Left forelimb (tissue), 1 donor: ENCODE results near the gene ING3.

Experiments used
- DNase-seq: peaks from one replicate; pipeline ENCODE4 v3.0.0-alpha.2; 2018; ENCODE audit warnings: low spot score

ING3 gene

DNA sequence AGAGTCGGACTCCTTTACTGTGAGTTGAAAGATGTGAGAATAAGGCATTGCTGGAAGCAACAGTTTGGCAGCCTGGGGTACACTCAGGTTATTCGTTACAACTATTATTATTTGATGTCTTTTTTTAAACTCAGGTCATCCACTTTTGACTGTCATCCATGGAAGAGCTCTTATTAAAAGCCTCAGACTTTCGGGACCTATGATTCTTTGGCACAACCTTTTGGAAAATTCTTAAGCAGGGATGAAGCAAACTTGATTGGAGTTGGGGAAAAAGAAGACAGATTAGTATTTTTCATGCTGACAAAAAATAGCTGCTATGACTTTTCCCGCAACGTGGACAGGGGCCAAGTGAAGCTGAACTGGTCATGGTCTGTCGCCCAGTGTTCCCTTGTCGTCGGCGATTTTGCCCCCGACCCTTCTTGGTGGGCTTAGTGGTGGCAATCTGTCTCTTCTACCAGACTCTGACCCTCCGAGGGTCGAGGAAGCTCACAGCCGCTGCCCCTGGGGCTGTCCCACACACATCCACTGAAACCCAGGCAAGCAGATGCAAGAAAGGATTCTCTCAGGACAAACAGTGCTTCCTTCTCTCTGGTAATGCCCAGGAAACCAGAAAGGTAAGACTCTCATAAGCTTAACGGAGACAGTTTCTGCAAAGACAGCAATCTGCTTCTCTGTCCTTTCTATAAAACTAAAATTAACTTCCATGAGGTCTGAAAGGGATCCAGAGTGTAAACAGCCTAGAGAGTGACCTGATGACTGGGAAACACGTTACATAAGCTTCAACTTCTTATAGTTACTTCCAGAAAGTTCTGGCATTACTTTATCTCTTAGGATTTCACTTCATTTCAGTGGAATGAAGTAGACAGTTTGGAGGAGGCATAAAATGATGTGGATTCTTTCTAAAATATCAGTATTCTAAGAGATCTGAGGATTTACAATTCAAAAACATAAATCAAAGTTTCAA, 39.0 kb downstream of the ING3 start:
- DNase-seq, result no peak

DNA sequence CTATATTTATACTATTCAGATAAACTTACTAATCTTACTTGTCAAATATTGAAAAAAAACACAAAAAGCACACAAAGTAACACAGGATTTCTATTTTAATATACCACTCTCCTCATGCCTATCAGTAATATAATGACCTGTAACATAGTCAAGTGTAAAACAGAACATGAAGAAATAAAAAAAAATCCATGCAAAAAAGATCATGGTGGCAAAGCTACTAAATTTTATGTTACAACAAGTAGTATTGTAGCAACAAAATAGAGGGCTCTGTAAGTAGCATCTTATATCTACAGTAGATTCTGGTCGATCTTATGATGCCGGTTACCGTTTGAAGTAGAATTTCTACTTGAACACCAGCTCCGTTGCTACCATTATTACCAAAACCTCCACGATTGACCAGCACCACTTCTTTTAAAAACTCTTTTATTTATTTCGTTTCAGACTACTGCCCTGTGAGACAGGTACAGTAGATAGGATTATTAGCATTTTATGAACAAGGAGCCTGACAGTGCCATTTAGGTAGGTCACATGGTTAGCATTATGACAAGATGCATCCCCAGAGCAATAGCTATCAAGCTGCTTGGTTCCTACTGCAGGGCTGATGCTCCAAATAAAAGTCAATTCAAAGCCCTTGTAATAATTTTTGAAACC, 40.0 kb downstream of the ING3 start:
- no peak for DNase-seq

DNA sequence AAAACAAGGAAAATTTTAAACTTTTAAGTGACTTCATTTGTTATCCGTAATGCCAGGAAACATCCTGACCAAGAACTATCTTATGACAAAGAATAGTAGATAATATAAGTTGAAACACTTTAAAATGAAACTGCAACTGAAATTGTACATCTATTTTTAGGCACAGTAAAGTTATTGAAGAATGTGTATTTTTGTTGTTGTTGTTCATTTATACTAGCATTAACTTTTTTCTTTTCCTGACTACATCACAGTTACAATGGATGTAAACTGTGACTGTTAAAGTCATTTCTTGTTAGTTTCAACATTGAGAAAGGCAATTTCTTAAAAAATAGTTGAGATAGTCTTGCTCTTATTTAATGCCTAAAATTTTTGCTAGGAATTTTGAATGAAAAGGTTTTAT, 40.6 kb downstream of the ING3 start:
- DNase-seq, result no peak

DNA sequence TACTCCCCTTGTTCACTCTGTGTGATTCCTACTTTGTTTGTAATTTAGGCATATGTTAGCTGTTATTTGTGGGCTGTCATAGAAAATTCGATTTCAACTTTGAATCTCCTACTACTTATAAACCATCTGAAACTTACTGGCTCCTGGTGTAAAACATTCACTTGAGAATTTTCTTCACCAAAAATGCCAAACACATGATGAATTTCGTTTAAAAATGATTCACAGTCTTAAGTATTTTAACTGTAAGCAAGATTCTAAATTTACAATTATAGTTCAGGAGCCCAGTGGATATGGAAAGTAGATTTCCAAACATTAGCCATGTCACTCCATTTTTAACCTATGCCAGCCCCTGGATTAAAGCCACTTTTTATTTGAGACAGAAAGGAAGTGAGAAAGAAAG, 41.0 kb downstream of the ING3 start:
- DNase-seq, result no peak

DNA sequence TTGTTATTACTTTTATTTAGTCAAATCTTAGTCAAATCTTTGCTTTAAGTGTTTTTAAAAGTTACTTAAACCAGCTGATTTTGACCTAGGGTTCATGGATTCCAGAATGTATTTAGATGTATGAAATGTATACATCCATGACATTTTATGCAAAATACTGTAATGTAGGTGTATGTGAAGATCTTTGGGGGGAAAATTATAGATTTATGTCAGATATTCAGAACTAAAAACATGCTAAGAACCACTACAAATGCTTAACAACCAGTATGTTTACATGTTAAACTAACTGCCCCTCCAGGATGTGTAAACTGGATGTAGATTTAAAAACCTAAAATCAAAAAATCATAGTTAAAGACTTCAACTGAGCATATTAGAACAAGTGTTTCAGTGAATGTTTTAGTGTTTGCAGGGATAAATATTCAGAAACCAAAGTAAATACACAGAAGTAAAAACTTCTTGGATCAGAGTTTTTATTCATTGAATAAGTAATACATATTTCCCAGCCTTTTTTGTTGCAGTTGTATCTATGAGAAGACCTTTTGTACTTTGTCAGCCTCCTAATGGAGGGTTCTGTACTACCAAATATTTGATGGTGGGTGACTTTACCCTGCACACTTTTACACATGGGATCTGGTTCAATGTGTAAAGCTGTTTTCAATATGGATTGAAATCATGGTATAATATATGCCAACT, 41.8 kb downstream of the ING3 start:
- no peak for DNase-seq

DNA sequence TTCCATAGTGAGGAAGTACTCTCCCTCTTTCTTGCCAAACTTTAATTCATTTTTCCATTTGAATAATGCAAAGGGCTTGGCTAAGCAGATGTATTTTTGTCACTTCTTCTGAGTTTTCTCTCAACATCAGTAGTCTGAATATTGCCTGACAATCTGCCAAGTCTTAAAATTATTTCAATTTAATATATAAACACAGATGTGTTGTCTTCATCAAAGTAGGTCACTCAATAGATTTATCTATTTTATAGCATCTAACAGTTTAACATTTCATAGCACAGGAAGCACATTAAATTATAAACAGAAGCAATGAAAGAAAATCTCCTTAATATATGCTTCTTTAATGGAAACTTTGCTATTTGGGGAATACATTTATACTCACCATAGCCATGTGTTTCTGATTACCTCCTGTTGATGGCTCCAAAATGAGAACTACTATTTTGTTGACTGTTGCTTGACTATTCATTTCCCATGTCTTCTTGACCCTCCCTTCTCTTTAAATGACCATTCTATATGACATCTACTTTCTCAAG, 42.5 kb downstream of the ING3 start:
- DNase-seq, result no peak

DNA sequence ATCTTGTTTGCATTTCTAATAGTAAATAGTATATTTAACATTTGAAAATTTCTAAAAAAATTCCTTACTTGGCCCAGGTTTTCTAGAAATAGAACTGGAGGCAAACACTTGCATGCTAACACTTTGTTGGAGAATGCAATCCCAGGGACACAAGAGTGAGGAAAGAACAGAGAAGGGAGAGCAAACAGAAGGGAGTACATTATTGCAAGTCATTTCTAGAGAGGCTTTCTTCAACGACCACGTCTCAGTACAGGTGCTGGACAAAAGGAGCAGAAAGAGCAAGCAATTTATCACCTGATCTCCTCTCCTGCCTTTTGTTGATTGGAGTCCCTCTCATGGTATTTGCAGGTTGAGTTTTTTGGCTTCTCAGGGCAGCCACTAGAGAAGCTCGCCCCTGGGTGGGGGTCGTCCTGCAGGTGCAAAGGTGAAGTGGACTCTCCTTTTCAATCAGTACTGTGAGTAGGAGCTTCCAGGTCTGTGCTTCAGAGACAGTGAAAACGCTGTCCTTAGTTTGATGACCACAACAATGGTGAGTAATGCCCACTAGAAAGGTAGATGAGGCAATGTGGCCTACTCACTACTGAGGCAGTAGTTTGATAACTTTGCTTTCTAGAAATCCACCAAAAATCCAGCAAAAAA, 43.1 kb downstream of the ING3 start:
- no peak for DNase-seq

DNA sequence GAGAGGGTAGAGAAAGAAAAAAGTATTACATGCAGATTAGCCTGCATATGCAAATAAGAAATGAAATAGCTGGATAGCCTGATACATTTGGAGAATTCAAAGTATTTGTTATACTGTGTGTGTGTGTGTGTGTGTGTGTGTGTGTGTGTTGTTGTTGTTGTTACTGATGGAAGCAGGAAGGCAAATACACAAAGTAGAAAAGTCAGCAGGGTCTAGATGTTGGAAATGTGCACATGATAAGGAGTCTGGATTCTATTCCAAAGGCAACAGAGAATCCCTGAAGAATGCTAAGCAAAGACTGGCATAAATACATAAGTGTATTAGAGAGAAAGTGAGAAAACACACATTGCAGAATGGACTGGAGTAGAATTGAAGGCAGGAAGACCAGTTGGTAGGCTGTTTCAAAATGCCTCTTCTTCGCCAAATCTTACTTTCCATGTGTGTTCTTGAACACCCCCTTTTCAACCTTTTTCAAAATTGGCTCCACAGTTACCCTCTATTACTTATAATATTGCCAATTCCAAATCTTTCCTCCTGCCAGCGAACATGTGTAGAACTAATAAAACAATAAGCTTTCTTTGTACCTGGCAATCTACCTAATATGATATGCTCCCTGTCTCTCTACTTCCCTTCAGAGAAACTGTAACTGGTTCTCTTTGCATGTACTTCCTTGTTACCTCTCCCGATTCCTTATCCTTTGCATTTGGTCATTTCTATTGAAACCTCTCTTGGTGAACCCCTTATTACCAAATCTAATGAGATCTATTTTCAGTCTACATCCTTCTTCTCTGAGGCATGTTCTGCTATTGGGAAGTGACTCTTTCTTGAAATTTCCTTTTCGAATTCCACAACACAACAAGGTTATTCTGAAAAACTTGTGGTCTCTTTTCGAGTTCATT, 44.2 kb downstream of the ING3 start:
- no peak for DNase-seq

DNA sequence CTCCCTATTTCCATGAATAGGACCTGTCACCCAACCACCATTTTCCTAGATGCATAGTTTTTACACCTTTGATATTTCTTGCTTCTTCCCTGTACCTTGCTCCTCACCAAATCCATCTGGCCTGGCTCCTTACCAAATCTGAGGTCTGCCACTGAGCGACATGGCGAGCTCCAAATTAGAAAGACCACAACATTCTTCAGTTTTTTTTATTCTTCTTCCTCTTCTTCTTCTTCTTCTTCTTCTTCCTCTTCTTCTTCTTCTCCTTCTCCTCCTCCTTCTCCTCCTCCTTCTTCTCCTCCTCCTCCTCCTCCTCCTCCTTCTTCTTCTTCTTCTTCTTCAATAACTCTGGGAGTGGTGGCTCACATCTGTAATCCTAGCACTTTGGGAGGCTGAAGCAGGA, 45.1 kb downstream of the ING3 start:
- no peak for DNase-seq

DNA sequence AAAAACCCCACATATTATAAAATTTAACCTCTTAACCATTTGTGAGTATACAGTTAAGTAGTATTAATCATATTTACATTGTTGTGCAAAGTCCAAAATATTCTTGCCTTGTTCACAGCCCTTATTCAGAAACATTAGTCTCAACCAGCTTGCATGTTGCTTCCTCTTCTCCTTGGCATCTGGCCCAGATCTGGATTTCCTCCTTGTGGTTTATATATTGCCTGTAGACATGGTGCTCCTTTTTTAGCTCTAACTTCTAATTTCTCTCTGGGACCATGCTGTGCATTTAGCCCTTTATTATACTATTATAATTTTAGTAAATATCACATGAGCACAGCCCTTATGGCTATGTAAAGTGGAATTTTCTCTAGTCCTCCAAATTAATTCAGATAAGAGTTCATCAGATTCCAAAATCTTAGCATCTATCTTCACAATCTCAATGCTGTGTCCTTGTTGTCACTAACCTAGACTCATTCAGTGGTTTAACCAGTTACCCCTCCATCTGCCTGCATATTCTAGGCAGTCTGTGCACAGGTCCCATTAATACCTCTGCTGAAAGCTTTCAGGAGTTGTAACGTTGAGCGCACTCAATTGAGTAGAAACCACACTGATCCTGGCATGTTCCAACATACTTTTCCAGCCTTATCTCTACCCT, 45.9 kb downstream of the ING3 start:
- no peak for DNase-seq

DNA sequence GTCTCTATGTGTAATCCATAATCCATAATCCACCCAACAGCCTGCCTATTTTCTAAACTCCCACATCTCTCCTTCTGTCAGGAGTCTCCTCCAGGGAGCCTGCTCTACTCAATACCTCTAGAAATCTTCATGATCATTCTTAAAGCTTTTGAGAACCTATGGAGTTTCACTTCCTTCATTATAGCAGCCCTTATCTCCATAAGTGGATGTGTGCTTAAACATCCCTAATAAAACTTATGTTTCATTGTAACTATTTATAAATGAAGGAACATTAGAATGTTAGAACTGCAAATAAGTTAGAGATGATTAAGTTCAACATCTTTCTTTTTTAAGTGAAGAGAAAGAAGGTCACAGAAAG, 46.4 kb downstream of the ING3 start:
- no peak for DNase-seq

DNA sequence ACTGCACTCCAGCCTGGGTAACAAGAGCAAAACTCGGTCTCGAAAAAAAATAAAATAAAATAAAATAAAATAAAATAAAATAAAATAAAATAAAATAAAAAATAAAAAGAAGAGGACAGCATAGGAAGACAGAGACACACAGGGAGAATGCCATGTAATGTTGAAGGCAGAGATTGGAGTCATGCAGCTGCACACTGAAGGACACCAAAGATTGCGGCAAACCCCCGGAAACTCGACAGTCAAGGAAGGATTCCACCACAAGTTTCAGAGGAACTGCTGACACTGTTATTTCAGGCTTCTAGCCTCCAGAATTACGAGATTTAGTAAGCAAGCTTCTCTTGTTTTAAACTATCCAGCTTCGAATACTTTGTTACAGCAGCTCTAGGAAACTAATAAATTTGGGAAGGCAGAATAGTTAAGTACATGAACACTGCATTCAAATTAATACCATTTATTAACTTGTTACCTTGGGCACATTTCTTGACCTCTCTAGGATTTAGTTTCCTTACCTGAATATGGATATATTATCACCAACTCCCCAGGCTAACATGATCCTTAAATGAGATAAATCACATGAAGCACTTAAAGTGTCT, 47.4 kb downstream of the ING3 start:
- no peak for DNase-seq

DNA sequence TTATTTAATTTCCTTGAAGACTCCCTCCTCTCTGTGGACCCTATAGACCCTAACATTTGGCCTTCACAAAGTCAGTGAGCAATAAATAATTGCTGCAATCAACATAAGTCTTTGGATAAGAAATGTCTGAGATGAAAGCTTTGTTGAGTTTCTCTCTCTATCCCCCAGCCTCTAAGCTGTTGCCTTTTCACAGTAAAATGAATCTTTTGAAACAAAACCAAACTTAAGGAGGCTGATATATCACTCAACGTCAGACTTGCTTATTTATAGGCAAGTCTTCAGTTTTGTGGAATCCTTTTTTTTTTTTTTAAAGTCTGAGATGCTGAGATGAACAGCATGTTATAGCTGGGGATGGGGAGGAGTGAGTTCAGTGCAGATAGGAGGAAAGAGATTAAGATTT, 47.9 kb downstream of the ING3 start:
- DNase-seq, result no peak

DNA sequence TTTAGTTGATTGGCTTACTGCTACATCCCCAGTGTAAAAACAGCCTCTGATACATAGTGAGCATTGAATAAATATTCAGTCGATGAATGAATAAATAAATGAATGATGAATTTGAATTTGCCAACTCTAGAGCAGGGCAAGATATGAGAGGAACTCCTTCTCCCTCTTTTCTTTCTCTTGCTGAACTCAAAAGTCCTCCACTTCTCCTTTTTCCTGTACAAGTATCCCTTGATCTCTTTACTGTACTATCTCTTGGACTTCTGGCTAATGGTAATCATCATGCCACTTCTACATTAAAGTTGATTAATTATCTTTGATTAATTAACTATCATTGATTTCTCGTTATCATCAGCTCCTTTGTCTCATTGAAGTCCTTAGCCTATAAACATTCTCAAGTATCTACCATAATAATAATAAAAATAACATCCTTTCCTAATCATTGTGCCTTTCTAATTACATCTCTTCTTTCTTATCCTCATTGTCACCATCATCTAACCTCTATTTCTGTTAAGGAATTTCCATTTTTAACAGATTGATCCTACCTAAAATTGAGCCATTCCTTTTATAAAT, 48.5 kb downstream of the ING3 start:
- no peak for DNase-seq

DNA sequence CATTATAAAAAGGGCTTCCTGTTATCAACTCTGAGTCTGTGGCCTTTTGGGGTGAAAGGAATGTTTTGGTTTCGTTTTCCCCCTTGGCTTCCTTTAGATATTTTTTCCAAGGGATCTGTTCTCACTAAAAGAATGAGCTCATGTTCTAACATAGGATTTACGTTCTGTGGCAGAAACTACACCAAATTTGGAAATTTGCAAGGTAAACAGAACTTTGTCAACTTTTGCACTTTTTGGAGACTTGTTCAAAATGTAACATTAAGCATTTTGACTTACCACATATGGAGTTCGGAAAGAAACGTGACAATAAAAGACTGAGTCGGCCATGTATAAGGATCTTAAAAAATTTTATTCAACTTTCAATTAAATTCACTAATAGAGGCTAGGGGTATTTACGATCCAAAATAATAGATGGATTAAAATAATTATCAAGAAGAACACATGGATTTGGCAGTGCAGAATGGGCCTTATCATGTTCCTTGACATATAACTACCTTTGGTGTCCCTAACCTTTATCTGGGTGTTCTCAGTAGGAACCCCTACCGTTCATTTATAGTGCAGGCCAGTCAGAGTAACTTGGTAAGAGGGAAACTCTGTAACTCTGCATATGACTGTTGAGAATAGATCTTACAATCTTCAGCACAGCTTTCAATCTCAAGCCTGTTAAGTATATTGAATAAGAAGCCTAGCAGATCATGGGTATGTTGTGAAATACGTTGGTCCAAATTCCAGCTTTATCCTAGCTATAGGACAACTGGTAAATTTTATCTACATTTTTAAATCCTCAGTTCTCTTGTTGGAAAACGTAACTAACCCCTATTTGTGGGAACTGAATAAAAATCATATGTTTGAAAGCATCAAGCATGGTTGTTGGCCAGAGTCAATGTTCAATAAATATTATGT, 49.8 kb downstream of the ING3 start:
- no peak for DNase-seq

DNA sequence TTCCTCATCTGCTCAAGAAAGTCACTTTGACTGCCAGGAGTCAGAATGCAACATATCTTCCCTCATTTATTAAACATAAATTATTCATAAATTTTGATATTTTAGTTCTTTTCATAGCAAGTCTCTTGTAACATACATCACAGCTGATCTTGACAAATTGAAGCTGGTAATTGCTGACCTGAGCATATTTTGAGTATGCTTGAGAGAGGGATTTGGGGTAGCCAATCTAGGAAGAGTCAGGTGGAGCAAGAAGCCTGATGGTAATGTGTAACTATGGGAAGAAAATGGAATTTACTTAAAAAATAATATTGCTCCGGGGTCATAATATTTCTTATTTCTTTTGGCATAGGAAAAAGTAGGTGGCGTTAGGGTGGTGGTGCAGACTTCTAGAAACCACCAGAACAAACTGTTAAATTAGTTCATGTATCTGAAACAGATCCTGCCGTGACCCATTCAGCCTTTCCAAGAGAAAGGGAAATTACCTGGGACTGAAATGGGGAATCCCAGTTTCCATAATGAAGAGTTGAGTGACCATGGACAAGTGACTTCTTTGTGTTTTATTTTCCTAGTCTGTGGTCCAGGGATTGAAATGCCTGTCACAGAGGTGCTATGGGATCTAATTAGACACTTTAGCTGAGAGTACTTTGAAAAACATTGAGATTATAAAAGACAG, 50.8 kb downstream of the ING3 start:
- no peak for DNase-seq

DNA sequence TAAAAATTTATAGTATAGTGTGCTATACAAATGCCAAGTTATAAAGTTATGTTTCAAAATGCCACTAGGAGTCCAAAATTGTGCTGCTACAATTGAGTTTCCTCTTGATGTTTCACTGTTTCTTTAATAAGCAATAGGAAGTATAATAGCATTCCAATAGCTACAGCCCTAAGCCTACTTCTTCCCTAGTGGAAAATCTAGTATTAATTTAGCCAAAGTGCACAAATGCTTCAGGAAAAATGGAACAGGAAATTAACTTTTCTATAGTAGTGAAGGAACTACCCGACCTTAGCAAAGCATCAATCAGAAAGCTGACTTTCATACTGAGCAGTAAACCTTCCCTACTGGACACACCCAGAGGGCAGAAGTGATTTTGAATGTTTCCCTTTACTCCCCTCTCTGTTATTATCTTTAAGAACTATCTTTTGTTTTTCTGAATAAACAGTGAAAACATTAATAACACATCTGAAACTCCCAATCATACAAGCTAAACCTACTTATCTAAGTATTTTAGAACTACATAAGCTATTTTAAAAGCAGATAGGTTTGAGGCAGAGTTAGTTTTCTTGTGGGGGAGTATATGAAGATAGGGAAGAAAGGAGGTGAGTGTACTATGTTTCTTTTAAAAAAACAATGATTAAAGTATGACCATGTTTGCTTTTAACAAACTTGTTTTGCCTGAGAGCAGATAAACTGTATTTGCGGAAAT, 51.6 kb downstream of the ING3 start:
- no peak for DNase-seq

DNA sequence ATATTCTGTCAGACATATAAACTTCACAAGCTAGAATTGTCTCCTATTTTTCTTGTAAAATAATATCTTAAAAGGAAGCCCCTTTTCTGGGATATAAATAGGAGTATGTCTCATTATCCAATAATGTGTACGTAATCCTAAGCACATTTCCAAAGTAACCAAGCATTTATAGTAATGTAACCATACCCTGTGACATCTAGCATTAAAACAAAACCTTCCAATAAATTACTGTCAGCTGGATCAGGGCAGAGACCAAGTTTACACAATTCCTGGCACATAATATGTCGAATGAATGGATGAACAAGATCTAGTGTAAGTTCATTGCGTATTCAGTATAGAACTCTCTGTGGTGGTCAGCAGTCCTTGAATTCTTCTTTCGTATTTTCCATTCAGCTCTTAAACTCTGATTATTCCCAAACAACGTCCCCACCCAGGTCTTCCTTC, 52.2 kb downstream of the ING3 start:
- no peak for DNase-seq
